IMR-90 (cell line): ENCODE measurements around the gene TMEM213. TPM values are rescaled to one million over a fixed set of nuclear protein-coding genes. Genes with fewer than 3 reads are reported as not detected.

ENCODE experiments used
- ATAC-seq: fragments of 200-7000 bp; cut with Tn5 transposase; 2 replicates; pipeline ENCODE4 v1.9.1; 2020; ENCODE audit warnings: low read depth, mild to moderate bottlenecking, moderate library complexity
- BruUV-seq: library from RNA; stranded (reverse); fragments of 400-500 nt; replicated peaks from 2 replicates; lab custom pipeline; 2021; lab: Mats Ljungman, UMichigan
- CTCF ChIA-PET: fragments of 300-600 bp; formaldehyde crosslinking; extraction: SDS; loops from one replicate; lab custom pipeline; 2021; ENCODE audit warnings: antibody characterized with exemption; lab: Yijun Ruan, JAX
- POLR2A ChIA-PET: fragments of 300-600 bp; sonication (Branson Sonifier 250); formaldehyde crosslinking; loops from one replicate; lab custom pipeline; 2022; ENCODE audit warnings: antibody characterized with exemption; ENCODE audit not compliant: unreplicated experiment; lab: Charles Lee
- DNase-seq: peaks from one replicate; pipeline ENCODE4 v3.0.0; 2013
- H2AFZ ChIP-seq: replicated peaks from 2 replicates; pipeline ENCODE3; 2013; ENCODE audit warnings: low read length, mild to moderate bottlenecking; ENCODE audit not compliant: poor library complexity
- H2AK5ac ChIP-seq: 2 replicates; pipeline ENCODE4 v1.6.1; 2013; ENCODE audit warnings: low read depth, low read length, inconsistent platforms
- H2AK9ac ChIP-seq: replicated peaks from 2 replicates; pipeline ENCODE3; 2013; ENCODE audit warnings: mild to moderate bottlenecking, low read depth, low read length, moderate library complexity; ENCODE audit not compliant: poor library complexity
- H2BK120ac ChIP-seq: 2 replicates; pipeline ENCODE4 v1.6.1; 2013; ENCODE audit warnings: low read depth, low read length, inconsistent platforms
- H2BK15ac ChIP-seq: 3 replicates; pipeline ENCODE4 v1.6.1; 2013; ENCODE audit warnings: low read depth, low read length, inconsistent platforms
- H2BK20ac ChIP-seq: 2 replicates; pipeline ENCODE4 v1.6.1; 2013; ENCODE audit warnings: low read depth, mild to moderate bottlenecking, inconsistent platforms, low read length, moderate library complexity
- H2BK5ac ChIP-seq: 2 replicates; pipeline ENCODE4 v1.6.1; 2013; ENCODE audit warnings: mild to moderate bottlenecking, low read depth, low read length, inconsistent platforms; ENCODE audit not compliant: poor library complexity, severe bottlenecking
- H3K14ac ChIP-seq: replicated peaks from 2 replicates; pipeline ENCODE4 v1.6.1; 2013; ENCODE audit warnings: low read depth, low read length, inconsistent platforms
- H3K18ac ChIP-seq: 2 replicates; pipeline ENCODE4 v1.6.1; 2013; ENCODE audit warnings: low read depth, low read length, control low read depth
- H3K23ac ChIP-seq: 2 replicates; pipeline ENCODE4 v1.6.1; 2013; ENCODE audit warnings: low read depth, low read length, inconsistent platforms
- H3K27ac ChIP-seq: 2 replicates; pipeline ENCODE4 v1.5.1; 2013; ENCODE audit warnings: mild to moderate bottlenecking, control low read depth, low read length; ENCODE audit not compliant: insufficient read depth
- H3K27me3 ChIP-seq: 2 replicates; pipeline ENCODE4 v1.6.1; 2013; ENCODE audit warnings: low read length; ENCODE audit not compliant: control insufficient read depth, insufficient read depth
- H3K36me3 ChIP-seq: 2 replicates; pipeline ENCODE4 v1.6.1; 2013; ENCODE audit warnings: low read length, mixed read lengths; ENCODE audit not compliant: control insufficient read depth, insufficient read depth
- H3K4ac ChIP-seq: 2 replicates; pipeline ENCODE4 v1.6.1; 2013; ENCODE audit warnings: low read depth, low read length, inconsistent platforms
- H3K4me1 ChIP-seq: 2 replicates; pipeline ENCODE4 v1.6.1; 2013; ENCODE audit warnings: low read length, mixed read lengths; ENCODE audit not compliant: control insufficient read depth, insufficient read depth
- H3K4me2 ChIP-seq: 2 replicates; pipeline ENCODE4 v1.6.1; 2013; ENCODE audit warnings: low read depth, mild to moderate bottlenecking, control low read depth, low read length, moderate library complexity
- H3K4me3 ChIP-seq: 2 replicates; pipeline ENCODE4 v1.5.1; 2013; ENCODE audit warnings: low read depth, mild to moderate bottlenecking, control low read depth, low read length, moderate library complexity; ENCODE audit not compliant: insufficient read depth
- H3K56ac ChIP-seq: 2 replicates; pipeline ENCODE4 v1.6.1; 2013; ENCODE audit warnings: low read length, inconsistent platforms; ENCODE audit not compliant: insufficient read depth; ENCODE audit errors: extremely low read depth
- H3K79me1 ChIP-seq, 2 experiments: 2 replicates each; pipeline ENCODE4 v1.6.1; 2013; ENCODE audit warnings: low read length in 2 of 2, inconsistent platforms in 1 of 2, low read depth in 1 of 2
- H3K9ac ChIP-seq: 2 replicates; pipeline ENCODE4 v1.6.1; 2013; ENCODE audit warnings: low read depth, low read length, control low read depth
- H3K9me1 ChIP-seq: 2 replicates; pipeline ENCODE4 v1.6.1; 2013; ENCODE audit warnings: low read length, inconsistent platforms; ENCODE audit not compliant: insufficient read depth
- H3K9me3 ChIP-seq: 2 replicates; pipeline ENCODE4 v1.6.1; 2013; ENCODE audit warnings: low read length; ENCODE audit not compliant: control insufficient read depth, insufficient read depth
- H4K20me1 ChIP-seq: 2 replicates; pipeline ENCODE4 v1.6.1; 2013; ENCODE audit warnings: low read length, inconsistent platforms; ENCODE audit not compliant: insufficient read depth
- H4K5ac ChIP-seq: 2 replicates; pipeline ENCODE4 v1.6.1; 2013; ENCODE audit warnings: mild to moderate bottlenecking, low read depth, low read length, control low read depth
- H4K8ac ChIP-seq, 2 experiments: 2 replicates each; pipeline ENCODE4 v1.6.1; 2013; ENCODE audit warnings: low read depth in 2 of 2, low read length in 2 of 2, control low read depth in 1 of 2, inconsistent platforms in 1 of 2
- H4K91ac ChIP-seq: 2 replicates; pipeline ENCODE4 v1.6.1; 2013; ENCODE audit warnings: low read depth, low read length, inconsistent platforms; ENCODE audit not compliant: insufficient read depth
- BHLHE40 ChIP-seq: fragments of 150-350 bp; IDR thresholded peaks from 2 replicates; pipeline ENCODE4 v1.6.1; 2016; ENCODE audit warnings: mild to moderate bottlenecking, low read depth, low read length
- CEBPB ChIP-seq: IDR thresholded peaks from 2 replicates; pipeline ENCODE4 v1.6.1; 2012; ENCODE audit warnings: low read depth, low read length, improper control_type of control experiment
- CHD1 ChIP-seq: IDR thresholded peaks from 2 replicates; pipeline ENCODE4 v1.6.1; 2012; ENCODE audit warnings: low read depth, low read length, improper control_type of control experiment
- FOS ChIP-seq: fragments of 150-350 bp; IDR thresholded peaks from 2 replicates; pipeline ENCODE4 v1.6.1; 2016; ENCODE audit warnings: low read depth, low read length
- MAFK ChIP-seq: IDR thresholded peaks from 2 replicates; pipeline ENCODE4 v1.6.1; 2012; ENCODE audit warnings: low read depth, low read length, improper control_type of control experiment
- NFE2L2 ChIP-seq: fragments of 150-350 bp; IDR thresholded peaks from 2 replicates; pipeline ENCODE4 v1.6.1; 2016; ENCODE audit warnings: low read depth, mild to moderate bottlenecking, low read length
- POLR2A ChIP-seq: IDR thresholded peaks from 2 replicates; pipeline ENCODE4 v1.6.1; 2012; ENCODE audit warnings: mild to moderate bottlenecking, low read depth, low read length
- RAD21 ChIP-seq: IDR thresholded peaks from 2 replicates; pipeline ENCODE4 v1.6.1; 2012; ENCODE audit warnings: low read length, improper control_type of control experiment
- RCOR1 ChIP-seq: IDR thresholded peaks from 2 replicates; pipeline ENCODE4 v1.6.1; 2012; ENCODE audit warnings: mild to moderate bottlenecking, low read length, improper control_type of control experiment; ENCODE audit not compliant: insufficient replicate concordance
- RFX5 ChIP-seq: IDR thresholded peaks from 2 replicates; pipeline ENCODE4 v1.8.0; 2012; ENCODE audit warnings: low read depth, mild to moderate bottlenecking, low read length, moderate library complexity
- SMC3 ChIP-seq: fragments of 150-350 bp; IDR thresholded peaks from 2 replicates; pipeline ENCODE4 v1.6.1; 2016; ENCODE audit warnings: low read depth, mild to moderate bottlenecking, antibody characterized with exemption, low read length, moderate library complexity
- WGBS, 2 experiments: methylation state at CpG; one replicate each; pipeline versions ENCODE4 v1.1.5 to v1.1.7; 2013; ENCODE audit warnings: missing lambda C conversion rate in 2 of 2; ENCODE audit not compliant: insufficient read length in 1 of 2; ENCODE audit errors: extremely low coverage in 2 of 2; 5-methylcytosine and 5-hydroxymethylcytosine counted together
- dilution Hi-C: fragments of 300-500 bp; cut with HindIII; formaldehyde crosslinking; loops from one replicate; pipeline ENCODE4 v1.14.3; 2018; ENCODE audit warnings: low sequenced_read_pairs; ENCODE audit not compliant: unreplicated experiment
- in situ Hi-C: fragments of 300-500 bp; cut with MboI; formaldehyde crosslinking; loops from 3 replicates; pipeline ENCODE4 v1.14.3; 2019; ENCODE audit warnings: low sequenced_read_pairs, inconsistent platforms, mixed read lengths
- intact Hi-C: fragments of 100-400 bp; cut with micrococcal nuclease; formaldehyde crosslinking; loops from 2 replicates; pipeline ENCODE4 v1.10.0; 2022
- polyA plus RNA-seq, 3 experiments: library from polyadenylated mRNA; depleted of rRNA; stranded (reverse); fragments of >200 nt; gene quantifications; 2 replicates each; pipeline ENCODE4 v1.2.3, GENCODE V29; 2012; ENCODE audit warnings: low replicate concordance in 1 of 3
- total RNA-seq: library from RNA; depleted of rRNA; stranded (reverse); fragments of >200 nt; gene quantifications from 2 replicates; pipeline ENCODE4 v1.2.3, GENCODE V29; 2012
- TF ChIP-seq, protein P1 (sequence below): conservative IDR thresholded peaks from 2 replicates; pipeline ENCODE4 v1.5.1; 2012; ENCODE audit warnings: mild to moderate bottlenecking, low read depth, low read length, improper control_type of control experiment
- TF ChIP-seq, protein P2 (sequence below): fragments of 150-350 bp; IDR thresholded peaks from 2 replicates; pipeline ENCODE4 v1.6.1; 2016; ENCODE audit warnings: low read depth, mild to moderate bottlenecking, low read length, moderate library complexity, borderline replicate concordance
- TF ChIP-seq, protein P3 (sequence below): fragments of 150-350 bp; IDR thresholded peaks from 2 replicates; pipeline ENCODE4 v1.6.1; 2017; ENCODE audit warnings: mild to moderate bottlenecking, antibody characterized with exemption, low read length, low read depth

Gene TMEM213
- total and polyA plus RNA-seq, 2 of the 4 experiments (the other 2 are of a cell fraction): not detected

DNA sequence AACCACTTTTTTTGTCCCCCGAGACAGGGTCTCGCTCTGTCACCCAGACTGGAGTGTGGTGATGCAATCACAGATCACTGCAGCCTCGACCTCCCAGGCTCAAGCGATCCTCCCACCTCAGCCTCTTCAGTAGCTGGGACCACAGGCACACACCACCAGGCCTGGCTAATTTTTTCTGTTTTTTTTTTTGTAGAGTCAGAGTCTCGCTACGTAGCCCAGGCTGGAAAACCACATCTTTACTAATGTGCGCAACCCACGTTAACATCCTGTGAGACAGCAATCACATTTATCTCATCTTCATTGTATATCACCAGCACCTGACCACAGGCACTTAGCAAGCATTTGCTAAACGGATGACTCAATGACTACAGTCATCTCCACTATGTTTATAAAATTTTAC is 78.0 kb downstream of the TMEM213 start:
- intact Hi-C loops: no loop called here
- Histone ChIP-seq H3K56ac (no peak overlapping the region), H4K91ac (no peak overlapping the region), H2AK9ac (no peak overlapping the region), H2AFZ (no peak overlapping the region), H3K79me1 (no peaks in the 10 kb centered on the region), H2AK5ac (no peak overlapping the region; the same call in 1 of the 2 replicates), H3K18ac (peak overlapping the region; percentile 45; the same call in 1 of the 2 replicates), H2BK120ac (no peak overlapping the region), H4K20me1 (no peaks in the 10 kb centered on the region), H3K4me2 (no peak overlapping the region), H3K36me3 (peaks cover 1% of the 10 kb centered on the region; the same call in 1 of the 2 replicates), H3K27me3 (no peaks in the 10 kb centered on the region), H3K9me3 (no peaks in the 10 kb centered on the region), H3K4me3 (no peak overlapping the region), H3K14ac (no peak overlapping the region), H4K8ac (peak overlapping the region in 1 of 2 experiments; percentile 75; a peak in 2 of 4 replicates), H2BK20ac (no peak overlapping the region; the same call in 1 of the 2 replicates), H3K4ac (peak overlapping the region; percentile 67; the same call in 1 of the 2 replicates), H2BK15ac (no peak overlapping the region), H3K4me1 (peaks cover 8% of the 10 kb centered on the region; the same call in 1 of the 2 replicates), H3K9ac (no peak overlapping the region), H2BK5ac (peak overlapping the region; percentile 88), H3K27ac (peak overlapping the region; percentile 48; the same call in 1 of the 2 replicates), H3K23ac (0 out of 2 replicates have a peak overlapping the region, but pooled peaks have one; percentile 20), H4K5ac (no peak overlapping the region), H3K9me1 (peaks cover 9% of the 10 kb centered on the region; the same call in 1 of the 2 replicates)
- dilution Hi-C loops: no loop called here
- TF ChIP-seq, protein P1, sequence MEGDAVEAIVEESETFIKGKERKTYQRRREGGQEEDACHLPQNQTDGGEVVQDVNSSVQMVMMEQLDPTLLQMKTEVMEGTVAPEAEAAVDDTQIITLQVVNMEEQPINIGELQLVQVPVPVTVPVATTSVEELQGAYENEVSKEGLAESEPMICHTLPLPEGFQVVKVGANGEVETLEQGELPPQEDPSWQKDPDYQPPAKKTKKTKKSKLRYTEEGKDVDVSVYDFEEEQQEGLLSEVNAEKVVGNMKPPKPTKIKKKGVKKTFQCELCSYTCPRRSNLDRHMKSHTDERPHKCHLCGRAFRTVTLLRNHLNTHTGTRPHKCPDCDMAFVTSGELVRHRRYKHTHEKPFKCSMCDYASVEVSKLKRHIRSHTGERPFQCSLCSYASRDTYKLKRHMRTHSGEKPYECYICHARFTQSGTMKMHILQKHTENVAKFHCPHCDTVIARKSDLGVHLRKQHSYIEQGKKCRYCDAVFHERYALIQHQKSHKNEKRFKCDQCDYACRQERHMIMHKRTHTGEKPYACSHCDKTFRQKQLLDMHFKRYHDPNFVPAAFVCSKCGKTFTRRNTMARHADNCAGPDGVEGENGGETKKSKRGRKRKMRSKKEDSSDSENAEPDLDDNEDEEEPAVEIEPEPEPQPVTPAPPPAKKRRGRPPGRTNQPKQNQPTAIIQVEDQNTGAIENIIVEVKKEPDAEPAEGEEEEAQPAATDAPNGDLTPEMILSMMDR: no peak
- TF ChIP-seq RAD21: no peak
- TF ChIP-seq POLR2A: no peak
- peak; percentile 82 for TF ChIP-seq FOS
- peak; percentile 36 for TF ChIP-seq RCOR1
- TF ChIP-seq CHD1: 0 out of 2 replicates have a peak, but pooled peaks have one; percentile 62
- TF ChIP-seq, protein P2, sequence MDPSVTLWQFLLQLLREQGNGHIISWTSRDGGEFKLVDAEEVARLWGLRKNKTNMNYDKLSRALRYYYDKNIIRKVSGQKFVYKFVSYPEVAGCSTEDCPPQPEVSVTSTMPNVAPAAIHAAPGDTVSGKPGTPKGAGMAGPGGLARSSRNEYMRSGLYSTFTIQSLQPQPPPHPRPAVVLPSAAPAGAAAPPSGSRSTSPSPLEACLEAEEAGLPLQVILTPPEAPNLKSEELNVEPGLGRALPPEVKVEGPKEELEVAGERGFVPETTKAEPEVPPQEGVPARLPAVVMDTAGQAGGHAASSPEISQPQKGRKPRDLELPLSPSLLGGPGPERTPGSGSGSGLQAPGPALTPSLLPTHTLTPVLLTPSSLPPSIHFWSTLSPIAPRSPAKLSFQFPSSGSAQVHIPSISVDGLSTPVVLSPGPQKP: no peak
- TF ChIP-seq, protein P3, sequence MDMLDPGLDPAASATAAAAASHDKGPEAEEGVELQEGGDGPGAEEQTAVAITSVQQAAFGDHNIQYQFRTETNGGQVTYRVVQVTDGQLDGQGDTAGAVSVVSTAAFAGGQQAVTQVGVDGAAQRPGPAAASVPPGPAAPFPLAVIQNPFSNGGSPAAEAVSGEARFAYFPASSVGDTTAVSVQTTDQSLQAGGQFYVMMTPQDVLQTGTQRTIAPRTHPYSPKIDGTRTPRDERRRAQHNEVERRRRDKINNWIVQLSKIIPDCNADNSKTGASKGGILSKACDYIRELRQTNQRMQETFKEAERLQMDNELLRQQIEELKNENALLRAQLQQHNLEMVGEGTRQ: peak; percentile 62
- peak; percentile 83 for TF ChIP-seq CEBPB
- TF ChIP-seq BHLHE40: peak; percentile 83
- TF ChIP-seq MAFK: no peak; the same call in 1 of the 2 replicates
- 0 out of 2 replicates have a peak, but pooled peaks have one; percentile 31 for TF ChIP-seq NFE2L2
- TF ChIP-seq SMC3: no peak
- no peak for TF ChIP-seq RFX5
- no CpG with 5 or more reads among the region's 9 CpGs for WGBS, 2 experiments
- peak; percentile 75 for ATAC-seq
- CTCF ChIA-PET: interaction anchor here (0.6 kb wide), 1 partner anchor 169 kb away, joined by 4 read pairs; no protein-coding TSS in a partner anchor
- in situ Hi-C loops: no loop called here
- DNase-seq: peak; percentile 96
- POLR2A ChIA-PET: no interaction called here
- BruUV-seq: no TSS peak
